Lung (tissue), 12 donors: ENCODE results near the gene UNC93A. TPM values are rescaled to one million over a fixed set of nuclear protein-coding genes. Genes with fewer than 3 reads are reported as not detected.
A peak's percentile ranks its signal among the peaks of the same experiment; 100 is the strongest.
"Not testable (repeated sequence)": the region's sequence is repeated elsewhere in the genome, so short reads cannot be mapped to it uniquely, and the experiment has no call there.

ENCODE experiments used
- ATAC-seq: fragments of 200-7000 bp; cut with Tn5 transposase; one replicate; pipeline ENCODE4 v1.9.1; 2020; ENCODE audit warnings: moderate number of reproducible peaks; ENCODE audit not compliant: insufficient read depth, low FRiP score
- DNase-seq, 3 donors: peaks; one replicate each; pipeline ENCODE4 v3.0.0-alpha.2; 2013 to 2017
- H3K27ac ChIP-seq, 2 donors: one replicate each; pipeline ENCODE4 v1.5.1; 2013; ENCODE audit warnings: mild to moderate bottlenecking in 2 of 2, moderate library complexity in 2 of 2, control low read depth in 1 of 2, inconsistent platforms in 1 of 2, low read depth in 1 of 2, low read length in 1 of 2
- H3K27me3 ChIP-seq, 3 donors: one replicate each; pipeline ENCODE4 v1.5.1; 2013; ENCODE audit warnings: low read length in 2 of 3; ENCODE audit not compliant: control insufficient read depth in 3 of 3, insufficient read depth in 3 of 3
- H3K36me3 ChIP-seq, 4 donors: one replicate each; pipeline ENCODE4 v1.5.1; 2013; ENCODE audit warnings: low read length in 4 of 4, mild to moderate bottlenecking in 1 of 4, moderate library complexity in 1 of 4; ENCODE audit not compliant: control insufficient read depth in 4 of 4, insufficient read depth in 4 of 4
- H3K4me1 ChIP-seq, 5 donors: one replicate each; pipeline ENCODE4 v1.5.1; 2013; ENCODE audit warnings: low read length in 5 of 5, mild to moderate bottlenecking in 2 of 5, moderate library complexity in 1 of 5; ENCODE audit not compliant: control insufficient read depth in 5 of 5, insufficient read depth in 5 of 5
- H3K4me3 ChIP-seq: one replicate; pipeline ENCODE4 v1.5.1; 2013; ENCODE audit warnings: mild to moderate bottlenecking, control low read depth, moderate library complexity
- H3K9ac ChIP-seq, 2 donors: one replicate each; pipeline ENCODE4 v1.5.1; 2013; ENCODE audit warnings: low read length in 2 of 2, control low read depth in 1 of 2; ENCODE audit not compliant: insufficient read depth in 1 of 2
- H3K9me3 ChIP-seq, 4 donors: one replicate each; pipeline ENCODE4 v1.5.1; 2013; ENCODE audit warnings: low read length in 3 of 4, mild to moderate bottlenecking in 1 of 4, moderate library complexity in 1 of 4; ENCODE audit not compliant: control insufficient read depth in 4 of 4, insufficient read depth in 3 of 4
- CTCF ChIP-seq: IDR thresholded peaks from 2 replicates; pipeline ENCODE4 v1.5.1; 2012; ENCODE audit warnings: mild to moderate bottlenecking; ENCODE audit errors: control extremely low read depth, extremely low read depth
- WGBS, 2 donors: extraction: QIAGEN DNeasy Blood & Tissue Kit; methylation state at CpG; one replicate each; pipeline ENCODE4 v1.1.7; 2013; 5-methylcytosine and 5-hydroxymethylcytosine counted together
- polyA plus RNA-seq, 2 donors: library from polyadenylated mRNA; stranded (reverse); fragments of 200-250 nt; gene quantifications; one replicate each; pipeline ENCODE4 v1.2.1, GENCODE V29; 2013
- total RNA-seq, 2 donors: library from RNA; depleted of rRNA in 1 of 2; stranded (reverse); fragments of >200 nt in 1 of 2; gene quantifications; one replicate each; pipeline ENCODE4 v1.2.1, GENCODE V29; 2014 to 2021
- donor health status: control.
- donor health status: control.
- donor health status: Bipolar disorder and iron deficiency.
- donor health status: healthy.
- donor health status: DM: yes; HTN: yes; CAD: no.

The UNC93A gene
- total and polyA plus RNA-seq, 4 donors = not detected

- no peaks in the 10 kb centered on the region for H3K4me1 ChIP-seq
- no peak overlapping the region for H3K4me3 ChIP-seq
- ATAC-seq = no peak
- no peak for TF ChIP-seq CTCF
- 89 to 100% methylated on average over 3 of the region's 3 CpGs for WGBS, 2 donors
- H3K9ac ChIP-seq = no peak overlapping the region
- H3K27me3 ChIP-seq = no peaks in the 10 kb centered on the region
- no peak for DNase-seq
- peaks cover 0 to 9% (median under 1%) of the 10 kb centered on the region in 4 donors for H3K9me3 ChIP-seq
- no peaks in the 10 kb centered on the region for H3K36me3 ChIP-seq
- no peak overlapping the region for H3K27ac ChIP-seq
Measured at GRCh38 chr6:167258646-167259045, 32.5 kb upstream of the UNC93A start.

GRCh38 chr6:167266057-167266829 lies 24.9 kb upstream of the UNC93A start:
- not testable (repeated sequence) for H3K36me3 ChIP-seq, H3K9ac ChIP-seq, ATAC-seq, H3K9me3 ChIP-seq, H3K27me3 ChIP-seq, H3K27ac ChIP-seq, H3K4me1 ChIP-seq, H3K4me3 ChIP-seq
- WGBS, 2 donors = 38 to 54% methylated on average over 10 to 19 of the region's 24 CpGs
- DNase-seq = peak; percentile 56 to 62 (median 56)

GRCh38 chr6:167266830-167267555 lies 24.1 kb upstream of the UNC93A start:
- WGBS, 2 donors = 80 to 84% methylated on average over 20 of the region's 21 CpGs
- H3K9ac ChIP-seq = no peak overlapping the region
- H3K9me3 ChIP-seq = no peaks in the 10 kb centered on the region
- TF ChIP-seq CTCF = no peak
- H3K4me1 ChIP-seq = peaks cover 0 to 3% (median 0%) of the 10 kb centered on the region in 5 donors
- H3K4me3 ChIP-seq = no peak overlapping the region
- ATAC-seq (no peak), DNase-seq (no peak)
- no peaks in the 10 kb centered on the region for H3K36me3 ChIP-seq
- H3K27ac ChIP-seq = no peak overlapping the region
- H3K27me3 ChIP-seq = no peaks in the 10 kb centered on the region

- not testable (repeated sequence) for H3K36me3 ChIP-seq, DNase-seq, H3K4me1 ChIP-seq, H3K27me3 ChIP-seq, H3K9me3 ChIP-seq, ATAC-seq, H3K4me3 ChIP-seq, H3K27ac ChIP-seq, H3K9ac ChIP-seq
- 74 to 89% methylated on average over 3 of the region's 3 CpGs for WGBS, 2 donors
Measured at GRCh38 chr6:167267556-167267898, 23.6 kb upstream of the UNC93A start.
